Naive B cell (primary cell): ENCODE results near the gene KDM4C. TPM values are rescaled to one million over a fixed set of nuclear protein-coding genes. Genes with fewer than 3 reads are reported as not detected.
A peak's percentile ranks its signal among the peaks of the same experiment; 100 is the strongest.
"Not testable (repeated sequence)": the region's sequence is repeated elsewhere in the genome, so short reads cannot be mapped to it uniquely, and the experiment has no call there.

ENCODE experiments used
- ATAC-seq, 2 donors: fragments of 150-1000 bp; cut with Tn5 transposase; 2 replicates each; pipeline ENCODE4 v1.10.0; 2021; ENCODE audit warnings: low read depth in 2 of 2, mild to moderate bottlenecking in 2 of 2, moderate library complexity in 2 of 2
- DNase-seq: peaks from one replicate; pipeline ENCODE4 v3.0.0; 2022
- H3K27ac Mint-ChIP-seq, 6 donors: one replicate each; pipeline ENCODE4 v1.8.0; 2020 to 2022; ENCODE audit warnings: mild to moderate bottlenecking in 6 of 6, mixed read lengths in 6 of 6, moderate library complexity in 5 of 6, inconsistent platforms in 2 of 6
- H3K27me3 Mint-ChIP-seq, 3 donors: one replicate each; pipeline ENCODE4 v1.8.0; 2021 to 2022; ENCODE audit warnings: mixed read lengths in 3 of 3, mild to moderate bottlenecking in 1 of 3
- H3K36me3 Mint-ChIP-seq, 2 donors: one replicate each; pipeline ENCODE4 v1.8.0; 2020 to 2022; ENCODE audit warnings: mixed read lengths in 2 of 2, inconsistent platforms in 1 of 2, mild to moderate bottlenecking in 1 of 2
- H3K4me1 Mint-ChIP-seq, 3 donors: one replicate each; pipeline ENCODE4 v1.8.0; 2020 to 2022; ENCODE audit warnings: mixed read lengths in 3 of 3, inconsistent platforms in 1 of 3, mild to moderate bottlenecking in 1 of 3, moderate library complexity in 1 of 3
- H3K4me3 Mint-ChIP-seq, 8 donors: one replicate each; pipeline ENCODE4 v1.8.0; 2020 to 2022; ENCODE audit warnings: mild to moderate bottlenecking in 8 of 8, mixed read lengths in 8 of 8, moderate library complexity in 8 of 8, inconsistent platforms in 2 of 8
- H3K9me3 Mint-ChIP-seq, 7 donors: one replicate each; pipeline ENCODE4 v1.8.0; 2020 to 2022; ENCODE audit warnings: mixed read lengths in 7 of 7, mild to moderate bottlenecking in 5 of 7, inconsistent platforms in 2 of 7, moderate library complexity in 1 of 7
- polyA plus RNA-seq, 6 donors: library from polyadenylated mRNA; unstranded; fragments of 300-500 nt; fragmentation: Illumina TruSeq; gene quantifications; one replicate each; pipeline ENCODE4 v1.2.3, GENCODE V29; 2021; ENCODE audit warnings: low read depth in 6 of 6

KDM4C gene
- polyA plus RNA-seq, 6 donors from 2014 or later = 54.5 to 83.5 (median 68.2) TPM

DNA sequence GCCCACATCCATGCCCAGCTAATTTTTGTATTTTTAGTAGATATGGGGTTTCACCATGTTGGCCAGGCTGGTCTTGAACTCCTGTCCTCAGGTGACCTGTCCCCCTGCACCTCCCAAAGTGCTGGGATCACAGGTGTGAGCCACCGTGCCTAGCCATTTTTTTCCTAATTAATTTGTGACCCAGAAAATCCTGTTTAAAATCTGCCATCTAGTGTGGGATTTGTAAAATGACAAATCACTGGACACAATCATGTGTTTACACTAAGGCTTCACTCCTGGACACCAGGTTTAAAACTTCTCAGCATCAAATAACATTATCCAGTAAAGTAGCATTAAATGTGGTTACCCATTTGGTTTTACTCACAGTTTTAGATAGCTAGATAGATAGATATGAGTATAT, 18.6 kb upstream of the KDM4C start:
- ATAC-seq (no peak), DNase-seq (no peak)
- Mint-ChIP-seq H3K4me1 (peaks cover 4 to 24% (median 11%) of the 10 kb centered on the region in 3 donors), H3K27ac (peak overlapping the region in 4 of 6 donors; percentile 52 to 86 (median 69)), H3K36me3 (peaks cover 8 to 13% of the 10 kb centered on the region in 2 donors), H3K4me3 (peak overlapping the region in 3 of 8 donors; percentile 8 to 30 (median 9)), H3K27me3 (no peaks in the 10 kb centered on the region), H3K9me3 (peaks cover 3 to 9% (median 5%) of the 10 kb centered on the region in 7 donors)

DNA sequence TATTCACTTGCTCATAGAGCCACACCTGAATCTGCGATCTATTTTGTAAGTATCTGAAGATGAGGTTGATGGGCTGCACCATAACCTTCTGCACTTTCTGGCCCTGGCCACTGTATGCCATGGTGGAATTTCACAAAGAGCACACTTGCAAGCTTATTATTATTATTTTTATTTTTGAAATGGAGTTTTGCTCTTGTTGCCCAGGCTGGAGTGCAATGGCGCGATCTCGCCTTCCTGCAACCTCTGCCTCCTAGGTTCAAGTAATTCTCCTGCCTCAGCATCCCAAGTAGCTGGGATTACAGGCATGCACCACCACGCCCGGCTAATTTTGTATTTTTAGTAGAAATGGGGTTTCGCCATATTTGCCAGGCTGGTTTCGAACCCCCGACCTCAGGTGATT, 8.9 kb upstream of the KDM4C start:
- not testable (repeated sequence) for H3K9me3 Mint-ChIP-seq, H3K36me3 Mint-ChIP-seq, H3K27me3 Mint-ChIP-seq, ATAC-seq, H3K4me3 Mint-ChIP-seq, DNase-seq
- H3K4me1 Mint-ChIP-seq = peaks cover 18 to 33% (median 23%) of the 10 kb centered on the region in 3 donors
- H3K27ac Mint-ChIP-seq = peak overlapping the region in 2 of 6 donors; percentile 34 to 97

DNA sequence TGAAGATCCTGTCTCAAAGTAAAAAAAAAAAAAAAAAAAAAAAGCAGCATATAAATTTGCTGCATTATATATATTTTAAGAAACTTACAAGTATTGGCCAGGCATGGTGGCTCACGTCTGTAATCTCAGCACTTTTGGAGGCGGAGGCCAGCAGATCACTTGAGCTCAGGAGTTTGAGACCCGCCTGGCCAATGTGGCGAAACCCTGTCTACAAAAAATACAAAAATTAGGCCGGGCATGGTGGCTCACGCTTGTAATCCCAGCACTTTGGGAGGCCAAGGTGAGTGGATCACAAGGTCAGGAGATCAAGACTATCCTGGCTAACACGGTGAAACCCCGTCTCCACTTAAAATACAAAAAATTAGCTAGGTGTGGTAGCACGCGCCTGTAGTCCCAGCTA, 2.9 kb upstream of the KDM4C start:
- not testable (repeated sequence) for H3K9me3 Mint-ChIP-seq

DNA sequence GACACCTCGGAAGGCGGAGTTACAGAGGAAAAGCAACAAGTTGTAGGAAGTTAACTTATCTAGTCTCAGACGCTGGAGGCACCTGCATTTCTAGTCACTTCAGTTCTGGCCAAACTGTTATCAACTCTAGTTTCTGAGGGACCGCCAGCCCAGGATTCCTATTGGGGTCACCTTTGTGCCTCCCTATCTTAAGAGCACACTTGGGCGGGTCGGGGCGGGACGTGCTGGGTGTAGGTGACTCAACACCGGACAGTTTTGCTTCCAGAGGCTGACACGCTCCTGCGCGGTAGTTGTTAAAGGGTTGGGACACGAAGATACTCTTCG, 679 bp upstream of the KDM4C start:
- peak overlapping the region; percentile 88 to 99 (median 97) for H3K4me3 Mint-ChIP-seq
- no peaks in the 10 kb centered on the region for H3K9me3 Mint-ChIP-seq
- peak overlapping the region; percentile 99 to 100 (median 100) for H3K27ac Mint-ChIP-seq
- H3K4me1 Mint-ChIP-seq = peaks cover 30 to 43% (median 32%) of the 10 kb centered on the region in 3 donors
- H3K27me3 Mint-ChIP-seq = no peaks in the 10 kb centered on the region
- no peaks in the 10 kb centered on the region for H3K36me3 Mint-ChIP-seq
- ATAC-seq = peak; percentile 68 to 69
- no peak for DNase-seq

More for the DNA sequence above, 2.9 kb upstream of the KDM4C start:
- not testable (repeated sequence) for ATAC-seq, H3K27me3 Mint-ChIP-seq, DNase-seq, H3K36me3 Mint-ChIP-seq
- H3K4me3 Mint-ChIP-seq = peak overlapping the region in 3 of 8 donors; percentile 12 to 63 (median 56)
- H3K4me1 Mint-ChIP-seq = peaks cover 28 to 43% (median 29%) of the 10 kb centered on the region in 3 donors
- peak overlapping the region; percentile 28 to 82 (median 50) for H3K27ac Mint-ChIP-seq

DNA sequence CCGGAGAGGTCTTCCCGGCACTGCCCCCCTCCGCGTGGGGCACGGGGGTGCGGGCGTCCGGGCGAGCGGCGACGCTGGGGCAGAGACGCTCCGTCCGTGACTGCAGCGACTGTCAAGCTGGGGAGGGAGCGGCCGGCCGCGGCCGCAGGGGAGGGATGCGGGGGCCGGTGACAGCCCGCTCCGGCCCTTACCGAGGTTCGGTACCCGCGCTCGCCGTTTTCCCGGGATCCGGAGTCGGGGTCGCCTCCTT, 400 bp downstream of the KDM4C start:
- Mint-ChIP-seq H3K27ac (peak overlapping the region; percentile 54 to 100 (median 100)), H3K27me3 (no peaks in the 10 kb centered on the region), H3K36me3 (peaks cover 3 to 4% of the 10 kb centered on the region in 2 donors), H3K9me3 (peaks cover 0 to 3% (median 2%) of the 10 kb centered on the region in 7 donors), H3K4me1 (peaks cover 35 to 53% (median 42%) of the 10 kb centered on the region in 3 donors), H3K4me3 (peak overlapping the region; percentile 88 to 99 (median 97))
- DNase-seq (no peak), ATAC-seq (peak; percentile 5 to 9)

DNA sequence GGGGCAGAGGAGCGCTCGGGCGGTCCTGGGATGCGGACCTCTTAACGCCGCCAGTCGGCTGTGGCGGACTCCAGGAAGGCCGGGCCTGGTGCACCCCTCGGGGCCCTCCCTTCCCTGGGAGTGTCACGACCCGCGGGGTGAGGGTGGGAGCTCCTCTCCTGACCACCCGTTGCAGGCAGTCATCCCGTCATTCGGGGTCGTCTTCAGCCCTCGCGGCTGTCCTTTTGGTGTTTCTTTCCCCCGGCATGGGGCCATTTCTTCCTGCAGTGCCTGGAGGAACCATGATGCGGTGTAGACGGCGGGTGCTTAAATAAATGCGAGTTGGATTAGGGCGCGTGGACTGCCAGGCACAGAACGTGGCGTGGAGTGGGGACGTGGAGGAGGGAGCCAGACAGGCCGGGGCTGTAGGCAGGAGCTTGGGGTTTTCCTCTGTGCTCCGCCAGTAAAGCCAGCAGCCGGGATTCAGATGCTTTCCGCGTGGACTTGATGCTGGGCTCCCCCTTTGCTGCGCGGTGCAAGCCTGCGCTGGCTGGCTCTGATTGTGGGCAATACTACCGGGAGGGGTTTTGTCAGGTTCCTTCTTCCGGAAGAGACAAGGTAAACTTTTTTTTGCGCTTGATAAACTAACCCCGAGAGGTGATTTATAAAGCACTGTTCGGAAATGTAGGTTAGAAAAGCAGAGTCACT, 868 bp downstream of the KDM4C start:
- Mint-ChIP-seq H3K9me3 (peaks cover 0 to 6% (median 3%) of the 10 kb centered on the region in 7 donors), H3K4me3 (peak overlapping the region; percentile 88 to 99 (median 97)), H3K36me3 (peaks cover 7 to 9% of the 10 kb centered on the region in 2 donors), H3K27me3 (no peaks in the 10 kb centered on the region), H3K27ac (peak overlapping the region; percentile 95 to 100 (median 98)), H3K4me1 (peaks cover 39 to 57% (median 47%) of the 10 kb centered on the region in 3 donors)
- ATAC-seq (peak; percentile 5 to 9), DNase-seq (peak; percentile 60)

DNA sequence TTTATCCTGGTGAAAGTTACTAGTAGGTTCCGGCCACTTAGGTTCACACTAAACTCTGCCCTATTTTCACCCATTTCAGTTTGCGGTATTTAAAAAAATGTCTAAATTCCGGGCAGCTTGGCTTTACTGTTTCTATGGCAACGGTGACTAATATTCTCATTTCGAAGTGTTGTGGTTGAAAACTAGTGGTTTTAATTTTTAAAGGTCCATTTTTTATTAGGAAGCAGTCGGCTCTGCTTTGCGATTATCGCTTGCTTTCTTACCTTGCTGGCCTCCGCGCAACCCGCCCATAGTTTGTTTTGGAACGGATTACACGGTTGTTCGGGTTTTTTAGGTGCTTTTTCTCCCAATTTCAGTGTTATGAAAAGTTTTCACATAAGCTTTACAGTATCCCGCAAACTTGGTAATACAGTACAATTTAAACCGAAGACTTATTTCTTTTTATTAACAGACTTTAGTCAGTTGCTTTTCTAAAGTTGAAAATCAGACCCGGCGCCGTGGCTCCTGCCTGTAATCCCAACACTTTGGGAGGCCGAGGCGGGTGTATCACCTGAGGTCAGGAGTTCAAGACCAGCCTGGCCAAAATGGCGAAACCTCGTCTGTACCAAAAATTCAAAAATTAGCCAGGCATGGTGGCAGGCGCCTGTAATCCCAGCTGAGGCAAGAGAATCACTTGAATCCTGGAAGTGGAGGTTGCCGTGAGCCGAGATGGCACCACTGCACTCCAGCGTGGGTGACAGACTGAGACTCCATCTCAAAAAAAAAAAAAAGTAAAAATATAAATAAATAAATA, 1.6 kb downstream of the KDM4C start:
- Mint-ChIP-seq H3K4me3 (peak overlapping the region; percentile 88 to 99 (median 97)), H3K27me3 (no peaks in the 10 kb centered on the region), H3K36me3 (peaks cover 7 to 9% of the 10 kb centered on the region in 2 donors), H3K9me3 (peaks cover 0 to 6% (median 3%) of the 10 kb centered on the region in 7 donors), H3K27ac (peak overlapping the region; percentile 95 to 100 (median 98)), H3K4me1 (peaks cover 44 to 63% (median 54%) of the 10 kb centered on the region in 3 donors)
- DNase-seq (peak; percentile 41), ATAC-seq (no peak)

DNA sequence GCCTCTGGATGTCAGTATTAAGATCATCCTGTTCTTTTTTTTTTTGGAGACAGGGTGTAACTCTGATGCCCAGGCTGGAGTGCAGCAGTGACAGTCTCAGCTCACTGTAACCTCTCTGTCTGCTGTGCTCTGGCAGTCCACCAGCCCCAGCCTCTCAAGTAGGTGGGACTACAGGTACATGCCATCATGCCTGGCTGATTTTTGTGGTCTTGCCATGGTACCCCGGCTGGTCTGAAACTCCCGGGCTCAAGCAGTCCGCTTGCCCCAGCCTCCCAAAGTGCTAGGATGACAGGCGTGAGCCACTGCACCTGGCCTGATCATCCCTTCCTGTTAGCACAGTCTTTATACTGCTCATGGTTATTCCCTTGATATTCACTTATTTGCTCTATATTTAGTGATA, 3.5 kb downstream of the KDM4C start:
- Mint-ChIP-seq H3K36me3 (peaks cover 7 to 9% of the 10 kb centered on the region in 2 donors), H3K4me1 (peaks cover 57 to 72% (median 69%) of the 10 kb centered on the region in 3 donors), H3K4me3 (peak overlapping the region in 7 of 8 donors; percentile 30 to 88 (median 75)), H3K9me3 (peaks cover 0 to 6% (median 3%) of the 10 kb centered on the region in 7 donors), H3K27ac (peak overlapping the region in 5 of 6 donors; percentile 17 to 91 (median 81)), H3K27me3 (no peaks in the 10 kb centered on the region)
- no peak for ATAC-seq
- DNase-seq = no peak

DNA sequence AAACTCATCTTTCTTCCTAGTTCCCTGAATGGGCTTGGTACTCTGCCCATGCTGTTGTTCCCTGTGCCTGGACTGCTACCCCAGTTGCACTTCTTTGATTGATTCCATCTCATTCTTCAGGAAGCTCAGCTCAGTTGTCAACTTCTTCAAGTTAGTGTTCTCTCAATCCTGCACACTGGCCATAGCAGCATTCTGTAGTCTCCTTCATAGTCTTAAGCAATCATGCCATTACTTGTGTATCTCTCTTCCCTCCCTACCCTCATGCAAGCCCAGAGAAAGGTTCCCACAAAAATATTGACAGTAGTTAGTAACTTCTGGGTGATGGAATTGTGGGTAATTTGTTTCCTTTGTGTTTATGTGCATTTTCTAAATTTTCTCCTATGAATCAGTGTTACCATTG, 5.5 kb downstream of the KDM4C start:
- DNase-seq (no peak), ATAC-seq (no peak)
- H3K4me3 Mint-ChIP-seq = peak overlapping the region in 6 of 8 donors; percentile 2 to 60 (median 38)
- no peaks in the 10 kb centered on the region for H3K27me3 Mint-ChIP-seq
- H3K27ac Mint-ChIP-seq = peak overlapping the region; percentile 16 to 79 (median 61)
- H3K9me3 Mint-ChIP-seq = peaks cover 0 to 6% (median 3%) of the 10 kb centered on the region in 7 donors
- peaks cover 7 to 9% of the 10 kb centered on the region in 2 donors for H3K36me3 Mint-ChIP-seq
- peaks cover 59 to 80% (median 79%) of the 10 kb centered on the region in 3 donors for H3K4me1 Mint-ChIP-seq

DNA sequence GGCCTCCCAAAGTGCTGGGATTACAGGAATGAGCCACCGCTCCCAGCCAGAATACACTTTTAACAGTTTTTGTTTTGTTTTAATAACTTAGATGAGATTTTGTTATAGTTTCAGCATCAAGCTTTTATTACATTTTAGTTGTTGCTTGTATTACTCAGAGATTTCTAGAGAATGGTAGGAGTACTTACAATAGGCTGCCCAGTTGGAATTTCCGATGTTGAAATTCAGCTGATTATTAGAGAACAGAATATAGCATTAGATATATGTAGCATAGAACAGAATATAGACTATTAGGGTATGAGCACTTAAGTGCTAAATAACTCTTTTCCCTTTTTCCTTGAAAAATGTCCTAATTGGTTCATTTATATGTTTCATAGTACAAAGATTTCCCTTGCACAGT, 6.2 kb downstream of the KDM4C start:
- peak overlapping the region in 2 of 8 donors; percentile 31 to 70 for H3K4me3 Mint-ChIP-seq
- ATAC-seq = no peak

DNA sequence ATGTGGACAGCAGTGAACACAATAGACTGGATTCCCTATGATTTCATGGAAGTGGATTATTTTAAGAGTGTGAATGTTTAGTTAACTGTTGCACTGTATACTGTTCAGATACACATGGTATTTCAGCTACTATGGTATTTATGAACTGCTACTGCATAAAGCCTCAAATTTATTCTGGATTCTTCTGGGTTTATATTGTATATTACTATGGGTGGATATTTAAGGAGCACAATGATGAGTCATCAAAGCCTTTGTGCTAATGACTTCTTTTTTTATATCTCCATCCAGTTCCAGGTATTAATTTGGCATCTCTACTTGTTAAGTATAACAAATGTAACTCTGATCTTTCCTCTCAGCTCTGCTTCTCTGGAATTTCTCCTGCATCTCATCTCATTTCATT, 6.8 kb downstream of the KDM4C start:
- Mint-ChIP-seq H3K27me3 (no peaks in the 10 kb centered on the region), H3K36me3 (peaks cover 7 to 9% of the 10 kb centered on the region in 2 donors), H3K9me3 (peaks cover 0 to 6% (median 3%) of the 10 kb centered on the region in 7 donors), H3K4me1 (peaks cover 66 to 92% (median 89%) of the 10 kb centered on the region in 3 donors), H3K4me3 (no peak overlapping the region), H3K27ac (peak overlapping the region in 3 of 6 donors; percentile 57 to 58 (median 57))
- ATAC-seq (no peak), DNase-seq (no peak)

More for the DNA sequence above, 6.2 kb downstream of the KDM4C start:
- Mint-ChIP-seq H3K4me1 (peaks cover 61 to 88% (median 87%) of the 10 kb centered on the region in 3 donors), H3K9me3 (peaks cover 0 to 6% (median 3%) of the 10 kb centered on the region in 7 donors), H3K27ac (peak overlapping the region in 3 of 6 donors; percentile 16 to 60 (median 58)), H3K27me3 (no peaks in the 10 kb centered on the region), H3K36me3 (peaks cover 7 to 9% of the 10 kb centered on the region in 2 donors)
- DNase-seq = no peak

DNA sequence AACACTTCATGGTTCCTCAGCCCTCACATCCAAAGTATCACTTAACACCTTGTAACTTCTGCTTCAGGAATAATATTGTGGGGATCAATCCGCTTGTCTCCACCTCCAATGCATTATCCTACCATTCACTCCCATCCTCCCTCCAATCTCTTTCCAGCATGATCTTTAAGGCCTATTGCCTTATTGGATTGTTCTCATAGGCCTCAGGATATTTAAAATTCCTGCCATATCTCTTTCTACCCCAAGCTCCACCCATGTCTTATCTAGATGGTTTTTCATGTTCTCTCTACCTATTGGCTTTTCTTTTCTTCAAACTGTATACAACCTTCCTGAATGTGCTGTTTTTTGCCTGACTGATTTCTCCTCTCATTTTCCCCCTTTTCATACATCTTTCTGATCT, 7.2 kb downstream of the KDM4C start:
- DNase-seq (no peak), ATAC-seq (no peak)
- Mint-ChIP-seq H3K27ac (peak overlapping the region in 5 of 6 donors; percentile 1 to 87 (median 57)), H3K36me3 (peaks cover 7 to 9% of the 10 kb centered on the region in 2 donors), H3K4me3 (peak overlapping the region in 3 of 8 donors; percentile 0 to 21 (median 1)), H3K4me1 (peaks cover 64 to 90% (median 90%) of the 10 kb centered on the region in 3 donors), H3K27me3 (no peaks in the 10 kb centered on the region), H3K9me3 (peaks cover 0 to 6% (median 3%) of the 10 kb centered on the region in 7 donors)

DNA sequence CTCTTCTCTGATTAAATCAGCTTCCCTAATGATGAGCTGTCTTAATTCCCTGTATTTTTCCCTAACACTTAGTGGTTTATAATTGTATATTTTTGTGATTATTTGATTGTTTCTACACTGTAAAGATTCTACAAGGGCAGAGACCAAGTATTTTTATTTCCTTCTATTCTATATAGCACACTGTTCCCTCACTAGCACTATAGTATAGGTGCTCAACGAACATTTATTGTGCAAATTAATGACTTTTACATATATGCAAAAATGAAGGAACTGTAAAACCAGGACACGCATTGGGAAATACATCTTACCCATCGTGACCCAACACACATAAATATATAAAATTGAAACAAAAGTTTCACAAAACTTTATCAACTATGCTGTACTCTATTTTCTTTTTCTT, 7.6 kb downstream of the KDM4C start:
- peaks cover 60 to 91% (median 86%) of the 10 kb centered on the region in 3 donors for H3K4me1 Mint-ChIP-seq
- peaks cover 7 to 9% of the 10 kb centered on the region in 2 donors for H3K36me3 Mint-ChIP-seq
- H3K27ac Mint-ChIP-seq = peak overlapping the region; percentile 1 to 87 (median 44)
- H3K27me3 Mint-ChIP-seq = no peaks in the 10 kb centered on the region
- DNase-seq (no peak), ATAC-seq (no peak)
- peak overlapping the region in 3 of 8 donors; percentile 1 to 52 (median 21) for H3K4me3 Mint-ChIP-seq
- H3K9me3 Mint-ChIP-seq = peaks cover 0 to 6% (median 3%) of the 10 kb centered on the region in 7 donors
